K562 (cell line): ENCODE measurements around the gene TSGA10. TPM values are rescaled to one million over a fixed set of nuclear protein-coding genes. Genes with fewer than 3 reads are reported as not detected.

Experiments used
- BCOR ChIP-seq: fragments of 450-650 bp; IDR thresholded peaks from 2 replicates; pipeline ENCODE4 v1.6.1; 2016
- C11orf30 ChIP-seq: fragments of 450-650 bp; IDR thresholded peaks from 2 replicates; pipeline ENCODE4 v1.6.1; 2016; ENCODE audit warnings: low read depth, mild to moderate bottlenecking
- CTBP1 ChIP-seq: fragments of 450-650 bp; IDR thresholded peaks from 2 replicates; pipeline ENCODE4 v1.6.1; 2016; ENCODE audit warnings: borderline replicate concordance
- IRF2 ChIP-seq: sonication (generic); formaldehyde crosslinking; IDR thresholded peaks from 2 replicates; pipeline ENCODE4 v1.8.1; 2022; ENCODE audit warnings: mild to moderate bottlenecking, missing genetic modification reagents
- NFE2L1 ChIP-seq: fragments of 450-650 bp; IDR thresholded peaks from 2 replicates; pipeline ENCODE4 v1.6.1; 2016; ENCODE audit warnings: missing genetic modification characterization, low read depth, mild to moderate bottlenecking, missing compliant biosample characterization, moderate library complexity, borderline replicate concordance
- NFXL1 ChIP-seq: fragments of 450-650 bp; formaldehyde crosslinking; IDR thresholded peaks from 2 replicates; pipeline ENCODE4 v1.4.0; 2021; ENCODE audit warnings: mild to moderate bottlenecking
- NR2F6 ChIP-seq: fragments of 450-650 bp; formaldehyde crosslinking; IDR thresholded peaks from 2 replicates; pipeline ENCODE4 v1.4.0; 2020; ENCODE audit warnings: mild to moderate bottlenecking
- SIX5 ChIP-seq, 2 experiments: IDR thresholded peaks; 2 replicates each; pipeline ENCODE4 v1.6.1; 2011; ENCODE audit warnings: low read length in 2 of 2, borderline replicate concordance in 1 of 2, low read depth in 1 of 2, mild to moderate bottlenecking in 1 of 2, moderate library complexity in 1 of 2; ENCODE audit not compliant: insufficient read depth in 1 of 2
- SMAD4 ChIP-seq: fragments of 250-450 bp; sonication (Bioruptor Pico); conservative IDR thresholded peaks from 2 replicates; pipeline ENCODE4 v1.8.0; 2021; ENCODE audit warnings: inconsistent platforms, mild to moderate bottlenecking, moderate library complexity
- SRSF3 ChIP-seq: fragments of 200-400 bp; formaldehyde crosslinking; IDR thresholded peaks from 2 replicates; pipeline ENCODE4 v1.6.1; 2016; ENCODE audit warnings: mild to moderate bottlenecking, low read length, moderate library complexity; ENCODE audit not compliant: insufficient read depth
- ZFP1 ChIP-seq: fragments of 450-650 bp; formaldehyde crosslinking; IDR thresholded peaks from 2 replicates; pipeline ENCODE4 v1.4.0; 2020; ENCODE audit warnings: mild to moderate bottlenecking, mixed read lengths
- ZFP30 ChIP-seq: fragments of 250-450 bp; sonication (Bioruptor Pico); IDR thresholded peaks from 2 replicates; pipeline ENCODE4 v1.8.0; 2022; ENCODE audit warnings: moderate library complexity, mild to moderate bottlenecking, inconsistent platforms, borderline replicate concordance
- ZFP36 ChIP-seq: fragments of 150-350 bp; IDR thresholded peaks from 2 replicates; pipeline ENCODE4 v1.6.1; 2018; ENCODE audit warnings: low read length, low read depth; ENCODE audit not compliant: partially characterized antibody
- ZNF445 ChIP-seq: fragments of 250-450 bp; sonication (Bioruptor Pico); IDR thresholded peaks from 2 replicates; pipeline ENCODE4 v1.4.0; 2020; ENCODE audit warnings: low read depth, mild to moderate bottlenecking, moderate library complexity
- polyA plus RNA-seq, 8 experiments: library from polyadenylated mRNA; depleted of rRNA in 4 of 8; stranded (reverse) in 5 of 8; unstranded in 3 of 8; fragments of >200 nt; fragmentation: Nextera tagmentation in 2 of 8; fragmentation: Illumina TruSeq in 1 of 8; extraction: Ambion mirVana in 2 of 8; extraction: Trizol in 1 of 8; gene quantifications; 2 replicates each; pipeline versions ENCODE4 v1.2.1 to v1.2.3, GENCODE V29; 2011 to 2014; ENCODE audit warnings: inconsistent platforms in 1 of 8, missing spikeins in 1 of 8
- total RNA-seq, 7 experiments: library from RNA; depleted of rRNA in 6 of 7; stranded (reverse); fragments of >200 nt in 6 of 7; fragmentation: Illumina TruSeq in 2 of 7; extraction: Trizol in 2 of 7; gene quantifications; 2 replicates each; pipeline versions ENCODE4 v1.2.1 to v1.2.3, GENCODE V29; 2011 to 2021; ENCODE audit warnings: low replicate concordance in 1 of 7
- TF ChIP-seq, protein P1 (sequence below): fragments of 450-650 bp; formaldehyde crosslinking; IDR thresholded peaks from 2 replicates; pipeline ENCODE4 v1.4.0; 2020; ENCODE audit warnings: mild to moderate bottlenecking
- TF ChIP-seq, protein P2 (sequence below): conservative IDR thresholded peaks from 2 replicates; pipeline ENCODE4 v1.6.1; 2011; ENCODE audit warnings: low read depth, mild to moderate bottlenecking, low read length; ENCODE audit not compliant: control insufficient read depth
- TF ChIP-seq, protein P3 (sequence below): sonication (generic); formaldehyde crosslinking; IDR thresholded peaks from 2 replicates; pipeline ENCODE4 v1.8.0; 2022; ENCODE audit warnings: missing genetic modification reagents, mild to moderate bottlenecking, borderline replicate concordance
- TF ChIP-seq, protein P4 (sequence below), 2 experiments: fragments of 450-650 bp; IDR thresholded peaks; 2 replicates each; pipeline ENCODE4 v1.6.1; 2016
- TF ChIP-seq, protein P5 (sequence below): fragments of 200-800 bp; sonication (Bioruptor generic); IDR thresholded peaks from 2 replicates; pipeline ENCODE4 v1.6.1; 2017; ENCODE audit warnings: missing genetic modification characterization, missing compliant biosample characterization

TSGA10 gene
- total and polyA plus RNA-seq, 9 of the 15 experiments (the other 6 are each of a cell fraction or from before 2014, with no cell fraction given): 2.1 to 11.3 (median 3.2) TPM

DNA sequence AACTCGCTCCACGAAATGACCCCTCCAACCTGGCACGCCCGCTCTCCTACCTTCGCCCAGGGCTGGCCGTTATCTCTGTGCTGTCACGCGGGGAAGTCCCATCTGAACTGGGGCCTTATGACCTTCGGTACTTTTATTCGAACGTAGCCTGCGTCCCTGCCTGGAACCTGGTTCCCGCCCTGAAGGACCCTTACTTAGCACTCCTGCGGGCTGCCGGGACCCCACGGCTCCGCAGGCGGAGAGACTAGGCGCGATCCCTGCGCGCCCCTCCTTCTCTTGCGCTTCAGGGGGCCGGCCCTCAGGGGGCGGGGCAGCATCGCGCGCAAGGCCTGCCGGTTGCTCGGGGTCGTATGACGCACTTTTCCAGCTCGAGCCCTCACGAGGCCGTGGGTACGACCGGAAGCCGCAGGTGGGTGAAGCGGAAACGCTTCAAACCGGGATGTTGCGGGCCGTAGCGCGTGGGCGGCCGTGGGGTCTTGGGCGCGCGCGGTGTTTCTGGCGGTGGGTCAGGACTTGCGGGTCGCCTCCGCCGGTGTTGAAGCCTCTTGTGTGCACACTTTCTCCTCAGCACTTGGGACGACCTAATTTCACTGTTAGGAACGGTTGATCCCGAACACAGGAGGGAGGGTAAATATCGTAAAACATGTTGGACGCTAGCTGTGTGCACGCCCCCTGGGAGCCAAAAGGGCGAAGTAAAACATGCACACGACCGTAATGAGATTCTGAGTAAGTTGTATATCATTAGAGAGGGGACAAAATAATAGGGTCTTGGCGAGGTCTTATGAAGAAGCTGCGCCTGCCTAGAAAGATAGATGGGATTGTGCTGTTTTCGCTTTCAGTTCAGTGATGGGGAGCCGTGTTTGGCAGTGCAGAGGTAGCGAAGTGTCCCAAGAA lies at the start of gene TSGA10, which contains the start of gene LIPT1 (continued):
- TF ChIP-seq ZFP36: no peak
- TF ChIP-seq, protein P1, sequence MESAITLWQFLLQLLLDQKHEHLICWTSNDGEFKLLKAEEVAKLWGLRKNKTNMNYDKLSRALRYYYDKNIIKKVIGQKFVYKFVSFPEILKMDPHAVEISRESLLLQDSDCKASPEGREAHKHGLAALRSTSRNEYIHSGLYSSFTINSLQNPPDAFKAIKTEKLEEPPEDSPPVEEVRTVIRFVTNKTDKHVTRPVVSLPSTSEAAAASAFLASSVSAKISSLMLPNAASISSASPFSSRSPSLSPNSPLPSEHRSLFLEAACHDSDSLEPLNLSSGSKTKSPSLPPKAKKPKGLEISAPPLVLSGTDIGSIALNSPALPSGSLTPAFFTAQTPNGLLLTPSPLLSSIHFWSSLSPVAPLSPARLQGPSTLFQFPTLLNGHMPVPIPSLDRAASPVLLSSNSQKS (CRISPR knock-in tag): no peak
- TF ChIP-seq ZFP1: no peak
- TF ChIP-seq, protein P2, sequence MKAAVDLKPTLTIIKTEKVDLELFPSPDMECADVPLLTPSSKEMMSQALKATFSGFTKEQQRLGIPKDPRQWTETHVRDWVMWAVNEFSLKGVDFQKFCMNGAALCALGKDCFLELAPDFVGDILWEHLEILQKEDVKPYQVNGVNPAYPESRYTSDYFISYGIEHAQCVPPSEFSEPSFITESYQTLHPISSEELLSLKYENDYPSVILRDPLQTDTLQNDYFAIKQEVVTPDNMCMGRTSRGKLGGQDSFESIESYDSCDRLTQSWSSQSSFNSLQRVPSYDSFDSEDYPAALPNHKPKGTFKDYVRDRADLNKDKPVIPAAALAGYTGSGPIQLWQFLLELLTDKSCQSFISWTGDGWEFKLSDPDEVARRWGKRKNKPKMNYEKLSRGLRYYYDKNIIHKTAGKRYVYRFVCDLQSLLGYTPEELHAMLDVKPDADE: peak; percentile 47; the same call in 1 of the 2 replicates
- no peak for TF ChIP-seq SRSF3
- peak; percentile 62; the same call in 1 of the 2 replicates for TF ChIP-seq C11orf30
- TF ChIP-seq BCOR: peak; percentile 19; the same call in 1 of the 2 replicates
- no peak for TF ChIP-seq ZFP30 (CRISPR knock-in tag)
- TF ChIP-seq, protein P3, sequence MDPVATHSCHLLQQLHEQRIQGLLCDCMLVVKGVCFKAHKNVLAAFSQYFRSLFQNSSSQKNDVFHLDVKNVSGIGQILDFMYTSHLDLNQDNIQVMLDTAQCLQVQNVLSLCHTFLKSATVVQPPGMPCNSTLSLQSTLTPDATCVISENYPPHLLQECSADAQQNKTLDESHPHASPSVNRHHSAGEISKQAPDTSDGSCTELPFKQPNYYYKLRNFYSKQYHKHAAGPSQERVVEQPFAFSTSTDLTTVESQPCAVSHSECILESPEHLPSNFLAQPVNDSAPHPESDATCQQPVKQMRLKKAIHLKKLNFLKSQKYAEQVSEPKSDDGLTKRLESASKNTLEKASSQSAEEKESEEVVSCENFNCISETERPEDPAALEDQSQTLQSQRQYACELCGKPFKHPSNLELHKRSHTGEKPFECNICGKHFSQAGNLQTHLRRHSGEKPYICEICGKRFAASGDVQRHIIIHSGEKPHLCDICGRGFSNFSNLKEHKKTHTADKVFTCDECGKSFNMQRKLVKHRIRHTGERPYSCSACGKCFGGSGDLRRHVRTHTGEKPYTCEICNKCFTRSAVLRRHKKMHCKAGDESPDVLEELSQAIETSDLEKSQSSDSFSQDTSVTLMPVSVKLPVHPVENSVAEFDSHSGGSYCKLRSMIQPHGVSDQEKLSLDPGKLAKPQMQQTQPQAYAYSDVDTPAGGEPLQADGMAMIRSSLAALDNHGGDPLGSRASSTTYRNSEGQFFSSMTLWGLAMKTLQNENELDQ: peak; percentile 80; the same call in 1 of the 2 replicates
- TF ChIP-seq IRF2 (CRISPR knock-in tag): no peak
- no peak for TF ChIP-seq ZNF445
- TF ChIP-seq SIX5 (IDR thresholded peaks at IDR 0.05; ENCODE audit: borderline replicate concordance in 1 of 2, insufficient read depth in 1 of 2, low read depth in 1 of 2, low read length in 2 of 2): no peak
- TF ChIP-seq CTBP1: peak; percentile 82; the same call in 1 of the 2 replicates
- TF ChIP-seq NFXL1 (CRISPR knock-in tag): no peak
- TF ChIP-seq SMAD4: peak; percentile 58; the same call in 1 of the 2 replicates
- TF ChIP-seq NR2F6 (CRISPR knock-in tag): no peak
- TF ChIP-seq NFE2L1: no peak
- TF ChIP-seq, protein P4, sequence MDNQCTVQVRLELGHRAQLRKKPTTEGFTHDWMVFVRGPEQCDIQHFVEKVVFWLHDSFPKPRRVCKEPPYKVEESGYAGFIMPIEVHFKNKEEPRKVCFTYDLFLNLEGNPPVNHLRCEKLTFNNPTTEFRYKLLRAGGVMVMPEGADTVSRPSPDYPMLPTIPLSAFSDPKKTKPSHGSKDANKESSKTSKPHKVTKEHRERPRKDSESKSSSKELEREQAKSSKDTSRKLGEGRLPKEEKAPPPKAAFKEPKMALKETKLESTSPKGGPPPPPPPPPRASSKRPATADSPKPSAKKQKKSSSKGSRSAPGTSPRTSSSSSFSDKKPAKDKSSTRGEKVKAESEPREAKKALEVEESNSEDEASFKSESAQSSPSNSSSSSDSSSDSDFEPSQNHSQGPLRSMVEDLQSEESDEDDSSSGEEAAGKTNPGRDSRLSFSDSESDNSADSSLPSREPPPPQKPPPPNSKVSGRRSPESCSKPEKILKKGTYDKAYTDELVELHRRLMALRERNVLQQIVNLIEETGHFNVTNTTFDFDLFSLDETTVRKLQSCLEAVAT (IDR thresholded peaks at IDR 0.05): peak; percentile 48 to 52; a peak in 2 of 4 replicates
- TF ChIP-seq, protein P5, sequence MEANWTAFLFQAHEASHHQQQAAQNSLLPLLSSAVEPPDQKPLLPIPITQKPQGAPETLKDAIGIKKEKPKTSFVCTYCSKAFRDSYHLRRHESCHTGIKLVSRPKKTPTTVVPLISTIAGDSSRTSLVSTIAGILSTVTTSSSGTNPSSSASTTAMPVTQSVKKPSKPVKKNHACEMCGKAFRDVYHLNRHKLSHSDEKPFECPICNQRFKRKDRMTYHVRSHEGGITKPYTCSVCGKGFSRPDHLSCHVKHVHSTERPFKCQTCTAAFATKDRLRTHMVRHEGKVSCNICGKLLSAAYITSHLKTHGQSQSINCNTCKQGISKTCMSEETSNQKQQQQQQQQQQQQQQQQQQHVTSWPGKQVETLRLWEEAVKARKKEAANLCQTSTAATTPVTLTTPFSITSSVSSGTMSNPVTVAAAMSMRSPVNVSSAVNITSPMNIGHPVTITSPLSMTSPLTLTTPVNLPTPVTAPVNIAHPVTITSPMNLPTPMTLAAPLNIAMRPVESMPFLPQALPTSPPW: peak; percentile 81
